NCI-H345 (cell line): ENCODE measurements around the gene ZNF573.

Experiments used
- DNase-seq: peaks from one replicate; lab custom pipeline; 2025; lab: John Stamatoyannopoulos, UW

The ZNF573 gene

DNA sequence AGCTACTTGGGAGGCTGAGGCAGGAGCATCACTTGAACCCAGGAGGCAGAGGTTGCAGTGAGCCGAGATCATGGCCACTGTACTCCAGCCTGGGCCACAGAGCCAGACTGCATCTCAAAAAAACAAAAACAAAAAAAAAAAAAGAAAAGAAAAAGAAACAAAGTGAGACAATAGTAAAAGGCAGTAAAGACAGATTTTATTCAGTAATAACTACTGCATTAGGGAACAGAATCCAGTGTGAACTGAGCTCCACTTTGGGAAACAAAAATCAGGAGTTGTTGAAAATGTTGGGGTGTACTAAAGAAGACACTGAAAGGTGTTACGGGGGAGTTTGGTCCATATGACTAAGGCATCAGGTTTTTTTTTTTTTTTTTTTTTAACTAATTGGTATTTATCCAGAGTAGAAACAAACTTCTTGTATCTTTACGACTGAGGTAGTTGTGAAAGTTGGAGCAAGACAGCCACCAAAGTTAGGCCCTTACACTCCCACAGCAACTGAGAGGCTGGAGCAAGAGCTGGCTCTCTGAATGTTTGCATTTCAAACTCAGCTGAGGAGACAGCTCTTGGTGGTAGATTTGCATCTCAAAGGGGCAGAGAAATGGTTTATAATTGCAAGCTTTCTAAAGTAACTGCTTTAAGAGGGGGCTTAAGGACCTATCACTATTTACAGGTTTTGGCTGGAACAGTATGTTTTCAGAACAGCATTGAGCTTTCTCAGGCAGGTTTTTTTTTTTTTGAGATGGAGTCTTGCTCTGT, 84.1 kb downstream of the ZNF573 start:
- no peak for DNase-seq

DNA sequence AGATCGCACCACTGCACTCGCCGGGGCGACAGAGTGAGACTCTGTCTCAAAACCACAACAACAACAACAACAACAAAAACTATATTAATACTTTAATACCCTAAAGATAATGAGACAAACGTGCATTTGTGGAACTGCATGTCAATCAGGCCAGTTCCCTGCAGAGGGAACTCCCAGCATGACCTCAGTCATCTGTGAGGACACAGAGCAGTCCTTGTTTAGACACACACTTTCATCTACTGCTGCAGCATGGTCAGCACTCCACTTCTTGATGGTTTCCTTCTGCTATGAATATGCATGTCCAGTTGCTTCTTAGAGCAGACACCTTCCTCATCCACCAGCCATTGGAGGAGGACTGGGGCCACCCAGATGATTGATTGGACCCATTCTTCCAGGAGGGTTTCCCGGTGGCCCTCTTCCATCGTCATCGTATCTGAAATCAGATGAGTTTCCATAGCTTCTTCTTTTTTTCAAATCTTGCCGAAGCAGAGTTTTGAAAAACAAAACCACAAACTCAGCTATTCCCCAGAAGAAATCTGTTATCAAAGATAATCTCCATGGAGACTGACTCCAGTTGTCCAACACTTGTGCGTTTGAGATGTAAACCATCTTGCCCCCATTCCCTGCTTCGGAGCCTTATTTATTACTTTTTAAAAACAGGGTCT, 86.3 kb downstream of the ZNF573 start:
- no peak for DNase-seq

DNA sequence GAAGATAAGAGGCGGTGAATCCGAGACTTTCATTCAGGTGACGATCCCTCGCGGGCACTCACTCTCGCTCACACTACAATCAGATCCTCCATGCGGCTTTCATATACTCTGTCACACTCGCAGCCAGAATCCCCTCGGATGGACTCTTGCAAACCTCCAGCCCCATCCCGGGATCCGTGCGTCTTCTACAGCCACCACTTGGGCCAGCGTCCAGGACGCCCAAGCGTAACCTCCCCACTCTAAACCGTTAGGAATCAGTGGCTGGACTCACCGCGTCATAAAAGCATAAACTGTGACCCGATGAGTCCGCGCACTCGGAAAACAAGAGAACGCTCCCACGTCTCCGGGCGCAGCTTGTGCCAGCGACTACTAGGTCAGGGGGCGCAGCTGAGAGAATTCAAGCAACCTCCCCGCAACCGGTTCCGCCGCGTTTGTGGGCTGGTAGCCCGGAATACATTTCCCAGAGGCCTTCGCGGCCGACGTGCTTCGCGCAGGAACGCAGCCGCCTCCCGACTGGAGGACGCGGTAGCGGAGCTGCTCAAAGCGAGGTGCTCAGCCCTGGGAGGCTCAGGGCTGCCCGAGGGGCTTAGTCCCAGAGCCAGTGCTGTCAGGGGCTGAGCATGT, 87.4 kb downstream of the ZNF573 start:
- DNase-seq, result peak; percentile 59
